ENCODE measurements around the gene IKZF1. TPM values are rescaled to one million over a fixed set of nuclear protein-coding genes. Genes with fewer than 3 reads are reported as not detected.

Gene IKZF1
- total and polyA plus RNA-seq, 12 donors, result 0.98 to 31.5 (median 9.4) TPM

GRCh38 chr7:50303335-50304128 is 984 bp upstream of the IKZF1 start:
- TF ChIP-seq CTCF (IDR thresholded peaks at IDR 0.05) (no peak), POLR2A (IDR thresholded peaks at IDR 0.05) (no peak)

GRCh38 chr7:50304911-50305582 is 531 bp downstream of the IKZF1 start:
- TF ChIP-seq CTCF (IDR thresholded peaks at IDR 0.05) (no peak), POLR2A (IDR thresholded peaks at IDR 0.05) (no peak)
- Histone ChIP-seq H3K4me1 (replicated peaks in 1 of 2) (no peaks in the 10 kb centered on the region), H3K4me3 (peak overlapping the region in 1 of 4 donors; percentile 52), H3K36me3 (replicated peaks in 1 of 2) (no peaks in the 10 kb centered on the region), H3K9me3 (replicated peaks in 1 of 3) (no peaks in the 10 kb centered on the region), H3K27me3 (peaks cover 28% of the 10 kb centered on the region), H3K27ac (peak overlapping the region in 3 of 5 donors; percentile 11 to 90 (median 59))
- intact Hi-C loops (cut with DNase I), result no loop called here
- DNase-seq, result no peak
- WGBS, 4 donors, result 12 to 14% (median 13%) methylated on average over 20 of the region's 20 CpGs

More at GRCh38 chr7:50303335-50304128, 984 bp upstream of the IKZF1 start:
- no peaks in the 10 kb centered on the region for H3K36me3 ChIP-seq (replicated peaks in 1 of 2)
- no peaks in the 10 kb centered on the region for H3K9me3 ChIP-seq (replicated peaks in 1 of 3)
- 7 to 13% (median 9%) methylated on average over 39 to 100 of the region's 100 CpGs; no CpG with 5 or more reads in 1 of the 4 donors for WGBS, 4 donors
- H3K27me3 ChIP-seq, result peaks cover 28% of the 10 kb centered on the region
- DNase-seq, result peak in 1 of 7 donors; percentile 13
- intact Hi-C loops (cut with DNase I), result no loop called here
- H3K4me1 ChIP-seq (replicated peaks in 1 of 2), result no peaks in the 10 kb centered on the region
- H3K4me3 ChIP-seq, result peak overlapping the region in 1 of 4 donors; percentile 52
- peak overlapping the region in 1 of 5 donors; percentile 90 for H3K27ac ChIP-seq

GRCh38 chr7:50305583-50306493 is 1.3 kb downstream of the IKZF1 start:
- Histone ChIP-seq H3K27me3 (peaks cover 28% of the 10 kb centered on the region), H3K4me1 (replicated peaks in 1 of 2) (no peaks in the 10 kb centered on the region), H3K4me3 (peak overlapping the region in 1 of 4 donors; percentile 52), H3K9me3 (replicated peaks in 1 of 3) (no peaks in the 10 kb centered on the region), H3K27ac (peak overlapping the region in 3 of 5 donors; percentile 11 to 45 (median 38)), H3K36me3 (replicated peaks in 1 of 2) (no peaks in the 10 kb centered on the region)
- no peak for TF ChIP-seq CTCF (IDR thresholded peaks at IDR 0.05)
- no peak for TF ChIP-seq POLR2A (IDR thresholded peaks at IDR 0.05)
- DNase-seq, result no peak
- intact Hi-C loops (cut with DNase I), result no loop called here
- WGBS, 4 donors, result 46 to 57% (median 51%) methylated on average over 11 of the region's 11 CpGs

All from adrenal gland (tissue), 12 donors.